Measurements from ENCODE around the gene COL9A3. TPM values are rescaled to one million over a fixed set of nuclear protein-coding genes. Genes with fewer than 3 reads are reported as not detected.

COL9A3 gene
- total RNA-seq, 1 experiment from 2014 or later = 8.5 TPM

DNA sequence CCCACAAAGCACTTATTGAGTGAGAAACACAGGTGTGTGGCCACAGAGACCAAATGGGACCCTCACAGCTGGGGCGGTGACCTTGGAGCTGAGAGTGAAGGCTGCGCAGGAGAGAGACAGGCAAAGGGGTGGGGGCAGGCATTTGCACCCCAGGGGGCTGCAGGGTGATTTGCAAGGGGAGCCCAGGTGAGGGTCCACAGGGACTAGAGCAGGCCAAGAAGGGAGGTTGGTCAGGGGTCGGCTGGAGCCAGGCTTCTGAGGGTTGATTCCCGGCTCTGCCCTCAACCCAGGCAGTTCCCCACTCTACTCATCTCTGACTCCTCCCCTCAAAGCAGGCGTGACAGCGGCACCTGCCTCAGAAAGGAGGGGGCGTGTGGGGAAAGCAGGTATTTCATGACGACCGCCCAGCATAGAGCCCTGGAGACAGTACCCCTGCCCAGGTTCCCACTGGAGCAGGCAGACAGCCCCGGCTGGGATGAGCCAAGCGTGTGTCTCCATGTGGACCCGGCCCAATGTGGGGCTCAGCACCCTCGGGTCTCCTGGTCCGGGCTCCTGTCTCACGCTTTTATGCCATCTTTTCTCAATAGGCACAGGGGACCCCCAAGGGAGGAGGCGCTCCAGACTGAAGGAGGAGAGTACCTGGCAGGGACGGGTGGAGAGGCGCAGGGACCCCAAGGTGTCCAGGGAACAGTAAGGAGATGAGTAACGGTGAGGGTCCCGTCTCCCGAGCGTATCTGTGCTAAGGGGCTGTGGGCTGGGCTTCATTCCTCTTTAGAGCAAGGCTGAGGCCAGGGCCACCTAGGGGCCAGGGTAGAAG lies 23.7 kb upstream of the COL9A3 start:
- H3F3A ChIP-seq (ENCODE audit: insufficient read depth, low read depth) = peaks cover 35% of the 10 kb centered on the region
- no peak for DNase-seq
- H3K27me3 ChIP-seq (ENCODE audit: insufficient read depth, low read depth) = no peaks in the 10 kb centered on the region
- H4K20me1 ChIP-seq (ENCODE audit: insufficient read depth) = peaks cover 7% of the 10 kb centered on the region
- no TSS peak for BruUV-seq (replicated peaks)
- TF ChIP-seq EZH2 (IDR thresholded peaks at IDR 0.05; ENCODE audit: low read depth) = no peak
- TF ChIP-seq, protein P1, sequence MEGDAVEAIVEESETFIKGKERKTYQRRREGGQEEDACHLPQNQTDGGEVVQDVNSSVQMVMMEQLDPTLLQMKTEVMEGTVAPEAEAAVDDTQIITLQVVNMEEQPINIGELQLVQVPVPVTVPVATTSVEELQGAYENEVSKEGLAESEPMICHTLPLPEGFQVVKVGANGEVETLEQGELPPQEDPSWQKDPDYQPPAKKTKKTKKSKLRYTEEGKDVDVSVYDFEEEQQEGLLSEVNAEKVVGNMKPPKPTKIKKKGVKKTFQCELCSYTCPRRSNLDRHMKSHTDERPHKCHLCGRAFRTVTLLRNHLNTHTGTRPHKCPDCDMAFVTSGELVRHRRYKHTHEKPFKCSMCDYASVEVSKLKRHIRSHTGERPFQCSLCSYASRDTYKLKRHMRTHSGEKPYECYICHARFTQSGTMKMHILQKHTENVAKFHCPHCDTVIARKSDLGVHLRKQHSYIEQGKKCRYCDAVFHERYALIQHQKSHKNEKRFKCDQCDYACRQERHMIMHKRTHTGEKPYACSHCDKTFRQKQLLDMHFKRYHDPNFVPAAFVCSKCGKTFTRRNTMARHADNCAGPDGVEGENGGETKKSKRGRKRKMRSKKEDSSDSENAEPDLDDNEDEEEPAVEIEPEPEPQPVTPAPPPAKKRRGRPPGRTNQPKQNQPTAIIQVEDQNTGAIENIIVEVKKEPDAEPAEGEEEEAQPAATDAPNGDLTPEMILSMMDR (conservative IDR thresholded peaks at IDR 0.05) = no peak
- CTCF ChIA-PET = interaction anchor here (1.0 to 2.7 kb wide), 3 partner anchors 90 to 170 kb away, joined by 3 to 9 read pairs (median 3); no protein-coding TSS in a partner anchor
- POLR2A ChIA-PET (ENCODE audit: unreplicated experiment) = interaction anchor here (1.4 kb wide), 1 partner anchor 126 kb away, joined by 7 read pairs; no protein-coding TSS in a partner anchor
- H3K9me2 ChIP-seq (ENCODE audit: insufficient read depth) = no peaks in the 10 kb centered on the region
- H3K4me2 ChIP-seq = peak overlapping the region; percentile 84
- peaks cover 11% of the 10 kb centered on the region for H3K79me2 ChIP-seq (ENCODE audit: low read depth)
- intact Hi-C loops (cut with micrococcal nuclease; ENCODE audit: unreplicated experiment) = loop anchor here (5.0 kb wide), 6 partner anchors 106 to 491 kb away; partner anchors contain the start of genes ADRM1, CABLES2, LAMA5 and RBBP8NL
- no peak overlapping the region for H3K4me3 ChIP-seq
- no peak overlapping the region for H3K27ac ChIP-seq
- H3K4me1 ChIP-seq (replicated peaks; ENCODE audit: insufficient read depth) = peaks cover 29% of the 10 kb centered on the region
- no peaks in the 10 kb centered on the region for H3K9me3 ChIP-seq (ENCODE audit: insufficient read depth, low read depth)
- no peaks in the 10 kb centered on the region for H3K36me3 ChIP-seq (ENCODE audit: low read depth)
- H2AFZ ChIP-seq = no peak overlapping the region

DNA sequence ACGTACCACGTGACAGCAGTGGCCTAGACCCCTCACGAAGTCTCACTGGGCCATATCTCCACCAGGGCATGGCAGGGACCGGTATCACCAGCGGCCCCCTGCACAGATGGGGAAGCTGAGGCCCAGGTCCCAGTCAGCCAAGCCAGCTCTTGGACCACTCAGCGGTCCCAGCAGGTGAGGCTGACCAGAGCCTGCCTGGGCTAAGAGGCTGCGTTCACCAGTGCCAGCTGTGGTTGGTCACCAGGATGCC lies 23.2 kb upstream of the COL9A3 start:
- Histone ChIP-seq H3K4me1 (replicated peaks; ENCODE audit: insufficient read depth) (peaks cover 29% of the 10 kb centered on the region), H3K27ac (no peak overlapping the region), H3K9me3 (ENCODE audit: insufficient read depth, low read depth) (no peaks in the 10 kb centered on the region), H3K36me3 (ENCODE audit: low read depth) (no peaks in the 10 kb centered on the region), H3K27me3 (ENCODE audit: insufficient read depth, low read depth) (no peaks in the 10 kb centered on the region), H3K79me2 (ENCODE audit: low read depth) (peaks cover 11% of the 10 kb centered on the region), H4K20me1 (ENCODE audit: insufficient read depth) (peaks cover 10% of the 10 kb centered on the region), H3F3A (ENCODE audit: insufficient read depth, low read depth) (peaks cover 37% of the 10 kb centered on the region), H2AFZ (peak overlapping the region; percentile 75; the same call in 1 of the 2 replicates), H3K4me3 (peak overlapping the region; percentile 55), H3K4me2 (peak overlapping the region; percentile 84), H3K9me2 (ENCODE audit: insufficient read depth) (no peaks in the 10 kb centered on the region)
- no peak for TF ChIP-seq EZH2 (IDR thresholded peaks at IDR 0.05; ENCODE audit: low read depth)
- TF ChIP-seq, protein P1 (conservative IDR thresholded peaks at IDR 0.05) = no peak
- ChIA-PET POLR2A (ENCODE audit: unreplicated experiment) (interaction anchor here (0.5 to 1.4 kb wide), 8 partner anchors 9 to 596 kb away, joined by 3 to 8 read pairs (median 4); no protein-coding TSS in a partner anchor), CTCF (interaction anchor here (0.5 to 1.1 kb wide), 4 partner anchors 29 to 429 kb away, joined by 3 to 8 read pairs (median 4); no protein-coding TSS in a partner anchor)
- peak in 1 of 2 experiments; percentile 48 for DNase-seq
- BruUV-seq (replicated peaks) = no TSS peak
- intact Hi-C loops (cut with micrococcal nuclease; ENCODE audit: unreplicated experiment) = loop anchor here (5.0 kb wide), 6 partner anchors 106 to 491 kb away; partner anchors contain the start of genes ADRM1, CABLES2, LAMA5 and RBBP8NL

DNA sequence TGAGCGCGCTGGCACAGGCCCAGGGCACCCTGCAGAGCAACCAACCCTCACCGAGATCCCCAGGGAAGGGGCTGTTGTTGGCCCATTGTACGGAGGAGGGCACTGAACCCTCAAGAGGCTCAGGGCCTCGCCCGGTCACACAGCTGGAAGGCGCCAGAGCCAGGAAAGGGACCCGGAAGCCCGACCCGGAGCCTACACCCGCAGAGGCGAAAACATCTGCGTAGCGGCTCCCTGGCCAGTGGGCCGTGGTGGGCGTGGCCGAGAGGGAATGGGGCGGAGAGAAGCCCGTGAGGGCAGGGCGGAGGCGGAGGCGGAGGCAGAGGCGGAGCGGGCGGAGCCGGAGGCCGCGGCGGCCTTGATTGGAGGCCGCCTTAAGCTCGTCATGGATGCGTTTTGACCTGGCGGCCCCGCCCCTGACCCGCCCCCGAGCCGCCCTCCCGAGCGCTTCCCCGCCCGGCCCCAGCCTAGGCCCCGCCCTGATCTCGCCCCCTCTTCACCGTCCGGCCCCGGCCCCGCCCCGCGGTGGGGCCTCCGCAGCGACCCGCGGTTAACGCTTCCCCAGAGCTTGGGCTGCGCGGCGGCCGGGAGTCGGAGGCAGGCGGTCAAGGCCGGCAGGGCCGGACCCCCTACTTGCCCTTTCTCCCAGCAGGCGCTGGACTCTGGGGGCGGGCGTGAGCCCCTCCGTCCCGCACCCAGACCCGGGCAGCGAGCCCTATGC lies 22.7 kb upstream of the COL9A3 start:
- H3K9me3 ChIP-seq (ENCODE audit: insufficient read depth, low read depth) = no peaks in the 10 kb centered on the region
- H3K4me3 ChIP-seq = peak overlapping the region; percentile 85
- peaks cover 42% of the 10 kb centered on the region for H3F3A ChIP-seq (ENCODE audit: insufficient read depth, low read depth)
- no peak for TF ChIP-seq EZH2 (IDR thresholded peaks at IDR 0.05; ENCODE audit: low read depth)
- TF ChIP-seq, protein P1 (conservative IDR thresholded peaks at IDR 0.05) = no peak
- peak; percentile 80 to 97 for DNase-seq
- H3K36me3 ChIP-seq (ENCODE audit: low read depth) = 0 out of 2 replicates have a peak, but pooled peaks cover 3% of the 10 kb centered on the region
- H3K27me3 ChIP-seq (ENCODE audit: insufficient read depth, low read depth) = no peaks in the 10 kb centered on the region
- peak overlapping the region; percentile 95 for H2AFZ ChIP-seq
- H3K27ac ChIP-seq = peak overlapping the region; percentile 11; the same call in 1 of the 2 replicates
- peaks cover 29% of the 10 kb centered on the region for H3K4me1 ChIP-seq (replicated peaks; ENCODE audit: insufficient read depth)
- ChIA-PET CTCF (interaction anchor here (0.5 to 1.1 kb wide), 14 partner anchors 29 to 707 kb away, joined by 3 to 9 read pairs (median 4); partner anchors contain the start of gene LSM14B), POLR2A (ENCODE audit: unreplicated experiment) (interaction anchor here (0.5 to 1.4 kb wide), 16 partner anchors 10 to 597 kb away, joined by 3 to 13 read pairs (median 4); partner anchors contain the start of gene TCFL5)
- H3K79me2 ChIP-seq (ENCODE audit: low read depth) = peaks cover 11% of the 10 kb centered on the region
- peak overlapping the region; percentile 84 for H3K4me2 ChIP-seq
- intact Hi-C loops (cut with micrococcal nuclease; ENCODE audit: unreplicated experiment) = loop anchor here (5.0 kb wide), 6 partner anchors 107 to 492 kb away; partner anchors contain the start of genes ADRM1, CABLES2, LAMA5 and RBBP8NL
- no peaks in the 10 kb centered on the region for H3K9me2 ChIP-seq (ENCODE audit: insufficient read depth)
- BruUV-seq (replicated peaks) = no TSS peak
- H4K20me1 ChIP-seq (ENCODE audit: insufficient read depth) = peaks cover 10% of the 10 kb centered on the region

Data from PC-9 (cell line).